ENCODE data around the gene RCOR2.
"Not testable (repeated sequence)": the region's sequence is repeated elsewhere in the genome, so short reads cannot be mapped to it uniquely, and the experiment has no call there.

The RCOR2 gene

DNA sequence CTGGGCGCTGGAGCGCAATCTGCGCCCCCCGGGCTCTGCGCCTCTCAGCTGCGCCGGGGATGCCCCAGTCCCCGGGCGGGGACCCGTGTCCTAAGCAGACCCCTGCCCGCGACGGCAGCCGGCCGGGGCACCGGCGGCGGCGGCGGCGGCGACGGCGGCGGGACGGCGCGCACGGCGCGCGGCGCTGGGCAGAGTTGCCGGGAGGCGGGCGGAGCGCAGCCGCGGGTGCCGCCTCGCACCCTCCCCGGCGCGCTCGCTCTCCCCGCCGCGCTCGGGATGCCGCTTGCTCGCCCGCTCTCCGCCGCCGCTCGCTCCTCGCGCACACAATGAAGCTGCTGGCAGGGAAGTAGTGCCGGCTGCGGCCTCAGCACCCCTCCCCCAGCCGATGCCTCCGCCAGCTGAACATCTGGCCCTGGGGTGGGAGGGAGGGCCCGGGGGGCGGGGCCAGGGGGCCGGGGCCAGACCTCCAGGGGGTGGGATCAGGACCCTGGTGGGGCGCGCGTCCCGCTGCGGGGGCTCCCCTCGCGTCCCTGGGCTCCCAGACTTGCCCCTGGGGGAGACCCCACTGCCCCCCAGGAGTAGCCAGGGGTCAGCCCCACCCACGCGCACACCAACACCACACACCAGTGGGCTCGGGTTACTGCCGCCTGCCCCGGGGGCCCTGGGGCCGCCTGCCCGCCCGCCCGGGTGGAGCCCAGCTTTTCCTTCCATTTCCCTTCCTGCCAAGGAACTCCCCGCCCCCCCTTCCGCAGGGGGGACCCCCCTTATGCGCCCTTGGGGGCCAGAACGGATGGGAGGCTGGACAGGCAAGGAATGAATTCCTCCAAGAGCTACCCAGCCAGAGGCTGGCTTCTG is at the start of gene RCOR2:
TSS of gene RCOR2 (minus strand) at position 328 of the 855 bp plus-strand sequence. CDS start 708 bp downstream, outside the sequence.
- Histone ChIP-seq H3K27ac (peak within 1 kb of the TSS; percentile 99), H3K27me3 (ENCODE audit: control insufficient read depth, insufficient read depth, low read length) (no peaks in the 10 kb centered on the region), H3K9me3 (ENCODE audit: control insufficient read depth, low read length) (no peaks in the 10 kb centered on the region), H3K4me1 (peaks cover 9% of the 10 kb centered on the region), H2AFZ (peak within 1 kb of the TSS; percentile 64), H3K4me3 (ENCODE audit: low read depth, low read length) (peak within 1 kb of the TSS; percentile 34), H3K9ac (no peak within 1 kb of the TSS), H3K36me3 (ENCODE audit: control insufficient read depth, insufficient read depth, low read length) (no peaks in the 10 kb centered on the region), H3K4me2 (ENCODE audit: low read length) (peak within 1 kb of the TSS; percentile 76), H3K79me2 (no peaks in the 10 kb centered on the region)
- TF ChIP-seq, protein P1, sequence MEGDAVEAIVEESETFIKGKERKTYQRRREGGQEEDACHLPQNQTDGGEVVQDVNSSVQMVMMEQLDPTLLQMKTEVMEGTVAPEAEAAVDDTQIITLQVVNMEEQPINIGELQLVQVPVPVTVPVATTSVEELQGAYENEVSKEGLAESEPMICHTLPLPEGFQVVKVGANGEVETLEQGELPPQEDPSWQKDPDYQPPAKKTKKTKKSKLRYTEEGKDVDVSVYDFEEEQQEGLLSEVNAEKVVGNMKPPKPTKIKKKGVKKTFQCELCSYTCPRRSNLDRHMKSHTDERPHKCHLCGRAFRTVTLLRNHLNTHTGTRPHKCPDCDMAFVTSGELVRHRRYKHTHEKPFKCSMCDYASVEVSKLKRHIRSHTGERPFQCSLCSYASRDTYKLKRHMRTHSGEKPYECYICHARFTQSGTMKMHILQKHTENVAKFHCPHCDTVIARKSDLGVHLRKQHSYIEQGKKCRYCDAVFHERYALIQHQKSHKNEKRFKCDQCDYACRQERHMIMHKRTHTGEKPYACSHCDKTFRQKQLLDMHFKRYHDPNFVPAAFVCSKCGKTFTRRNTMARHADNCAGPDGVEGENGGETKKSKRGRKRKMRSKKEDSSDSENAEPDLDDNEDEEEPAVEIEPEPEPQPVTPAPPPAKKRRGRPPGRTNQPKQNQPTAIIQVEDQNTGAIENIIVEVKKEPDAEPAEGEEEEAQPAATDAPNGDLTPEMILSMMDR (IDR thresholded peaks at IDR 0.05) = no peak

DNA sequence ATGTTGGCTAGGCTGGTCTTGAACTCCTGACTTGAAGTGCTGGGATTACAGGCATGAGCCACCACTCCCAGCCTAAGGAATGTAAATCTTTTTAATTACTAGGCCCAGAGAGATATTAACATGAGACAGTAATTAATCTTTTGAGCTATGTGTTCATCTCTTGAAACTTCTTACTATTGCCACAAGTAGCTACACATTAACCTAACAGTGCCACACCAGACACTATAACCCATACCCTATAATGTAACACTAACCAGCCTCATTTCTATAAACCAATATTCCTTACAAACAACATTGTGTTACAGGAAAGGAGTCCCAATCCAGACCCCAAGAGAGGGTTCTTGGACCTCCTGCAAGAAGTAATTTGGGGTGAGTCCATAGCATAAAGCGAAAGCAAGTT is 49.5 kb upstream of the RCOR2 start:
- Histone ChIP-seq H3K9ac (no peak overlapping the region), H3K4me2 (ENCODE audit: low read length) (no peak overlapping the region), H3K9me3 (ENCODE audit: control insufficient read depth, low read length) (no peaks in the 10 kb centered on the region), H3K79me2 (no peaks in the 10 kb centered on the region), H3K27me3 (ENCODE audit: control insufficient read depth, insufficient read depth, low read length) (no peaks in the 10 kb centered on the region), H3K4me1 (no peaks in the 10 kb centered on the region), H3K4me3 (ENCODE audit: low read depth, low read length) (no peak overlapping the region), H3K36me3 (ENCODE audit: control insufficient read depth, insufficient read depth, low read length) (no peaks in the 10 kb centered on the region), H3K27ac (no peak overlapping the region), H2AFZ (no peak overlapping the region)
- TF ChIP-seq, protein P1 (IDR thresholded peaks at IDR 0.05) = no peak

DNA sequence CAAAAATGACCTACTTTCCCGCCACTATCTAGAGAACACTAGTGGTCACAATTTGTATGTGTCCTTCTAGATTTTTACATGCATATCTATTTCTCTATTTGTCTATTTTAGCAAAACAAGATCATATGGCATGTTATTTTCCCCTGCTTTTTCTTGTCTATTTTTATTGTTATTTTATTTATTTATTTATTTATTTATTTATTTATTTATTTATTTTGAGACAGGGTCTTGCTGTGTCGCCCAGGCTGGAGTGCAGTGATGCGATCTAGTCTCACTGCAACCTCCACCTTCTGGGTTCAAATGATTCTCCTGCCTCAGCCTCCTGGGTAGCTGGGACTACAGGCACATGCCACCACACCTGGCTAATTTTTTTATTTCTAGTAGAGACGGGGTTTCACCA is 46.9 kb upstream of the RCOR2 start:
- not testable (repeated sequence) for H3K79me2 ChIP-seq; H3K27me3 ChIP-seq (ENCODE audit: control insufficient read depth, insufficient read depth, low read length); H3K4me3 ChIP-seq (ENCODE audit: low read depth, low read length); H3K9ac ChIP-seq; H3K4me2 ChIP-seq (ENCODE audit: low read length); H3K36me3 ChIP-seq (ENCODE audit: control insufficient read depth, insufficient read depth, low read length); H3K9me3 ChIP-seq (ENCODE audit: control insufficient read depth, low read length); H2AFZ ChIP-seq; H3K27ac ChIP-seq; H3K4me1 ChIP-seq

DNA sequence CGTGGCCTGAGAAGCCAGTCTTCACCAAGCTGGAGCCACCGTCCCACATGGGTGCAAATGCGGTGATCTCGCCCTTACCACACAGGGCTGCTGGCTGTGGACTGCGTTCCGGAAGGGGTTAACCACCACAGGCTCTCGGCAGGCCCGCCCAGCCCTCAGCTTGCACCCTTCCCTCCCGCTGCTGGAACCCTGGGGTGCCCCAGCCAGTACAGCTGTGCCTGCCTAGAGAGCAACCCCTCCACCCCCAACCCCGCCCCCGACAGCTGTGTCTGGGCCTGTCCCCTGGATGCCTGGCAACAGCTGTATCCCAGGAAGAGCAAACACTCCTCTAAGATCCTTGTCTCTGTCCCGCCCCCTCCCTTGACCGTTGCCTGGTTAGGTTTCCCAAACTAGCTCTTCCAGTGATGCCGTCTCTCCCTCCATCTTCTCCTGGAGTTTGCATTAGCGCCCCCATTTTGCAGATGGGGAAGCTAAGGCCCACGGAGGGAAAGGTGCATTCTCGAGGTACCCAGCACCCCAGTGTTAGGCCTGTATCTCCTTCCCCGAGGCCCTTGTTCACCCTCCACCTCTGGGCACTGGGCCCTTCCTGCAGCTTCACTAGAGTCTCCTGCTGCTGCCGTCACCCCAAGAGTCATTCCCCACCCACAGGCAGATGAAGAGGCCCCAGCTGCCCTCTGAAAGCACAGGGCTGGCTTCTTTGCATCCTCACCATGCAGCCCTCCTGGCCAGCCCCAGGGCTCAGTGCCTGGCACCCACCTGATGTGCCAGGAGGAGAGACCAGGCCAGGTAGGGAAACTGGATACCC is 44.8 kb upstream of the RCOR2 start:
- TF ChIP-seq, protein P1 (IDR thresholded peaks at IDR 0.05) = no peak
- Histone ChIP-seq H3K4me3 (ENCODE audit: low read depth, low read length) (no peak overlapping the region), H3K9me3 (ENCODE audit: control insufficient read depth, low read length) (no peaks in the 10 kb centered on the region), H3K9ac (no peak overlapping the region), H3K4me1 (no peaks in the 10 kb centered on the region), H3K27ac (no peak overlapping the region), H2AFZ (no peak overlapping the region), H3K79me2 (no peaks in the 10 kb centered on the region), H3K36me3 (ENCODE audit: control insufficient read depth, insufficient read depth, low read length) (no peaks in the 10 kb centered on the region), H3K4me2 (ENCODE audit: low read length) (no peak overlapping the region), H3K27me3 (ENCODE audit: control insufficient read depth, insufficient read depth, low read length) (no peaks in the 10 kb centered on the region)

DNA sequence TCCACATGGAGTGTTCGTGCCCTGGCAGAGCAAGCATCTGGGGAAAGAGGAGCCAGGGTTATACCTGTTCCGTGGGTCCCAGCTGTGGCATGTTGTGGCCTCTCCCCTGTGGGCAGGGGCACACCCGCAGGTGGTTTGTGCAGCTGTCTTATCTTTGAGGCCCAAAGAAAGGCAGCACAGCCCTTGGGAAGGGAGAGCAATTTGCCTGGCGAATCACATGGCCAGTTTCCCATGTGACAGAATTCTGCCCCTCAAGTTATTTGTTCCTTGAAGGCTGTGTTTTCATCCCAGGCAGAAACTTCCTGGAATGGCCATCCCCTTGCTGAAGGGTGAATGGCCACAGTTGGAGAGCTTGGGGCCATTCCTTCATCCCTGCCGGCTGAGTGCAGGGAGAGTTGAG is 41.0 kb upstream of the RCOR2 start:
- Histone ChIP-seq H3K79me2 (no peaks in the 10 kb centered on the region), H3K27ac (no peak overlapping the region), H2AFZ (no peak overlapping the region), H3K4me1 (no peaks in the 10 kb centered on the region), H3K27me3 (ENCODE audit: control insufficient read depth, insufficient read depth, low read length) (no peaks in the 10 kb centered on the region), H3K9ac (no peak overlapping the region), H3K9me3 (ENCODE audit: control insufficient read depth, low read length) (no peaks in the 10 kb centered on the region), H3K4me3 (ENCODE audit: low read depth, low read length) (no peak overlapping the region), H3K4me2 (ENCODE audit: low read length) (no peak overlapping the region), H3K36me3 (ENCODE audit: control insufficient read depth, insufficient read depth, low read length) (no peaks in the 10 kb centered on the region)
- TF ChIP-seq, protein P1 (IDR thresholded peaks at IDR 0.05) = no peak

All from parathyroid adenoma (tissue), 2 donors.